SK-N-SH treated with all-trans-retinoic acid at 6 μM for 48 hours (cell line): Measurements from ENCODE around the gene ROCK1.
"Not testable (repeated sequence)": the region's sequence is repeated elsewhere in the genome, so short reads cannot be mapped to it uniquely, and the experiment has no call there.

Experiments
- BACH2 ChIP-seq: fragments of 250-450 bp; sonication (Bioruptor Pico); IDR thresholded peaks from 2 replicates; pipeline ENCODE4 v1.9.0; 2021; ENCODE audit warnings: mild to moderate bottlenecking, borderline replicate concordance
- CSDC2 ChIP-seq: fragments of 250-450 bp; sonication (Bioruptor Pico); IDR thresholded peaks from 2 replicates; pipeline ENCODE4 v1.5.0; 2020; ENCODE audit warnings: mild to moderate bottlenecking, moderate library complexity
- GLIS3 ChIP-seq: fragments of 250-450 bp; sonication (Bioruptor Pico); IDR thresholded peaks from 2 replicates; pipeline ENCODE4 v1.5.0; 2020; ENCODE audit warnings: mild to moderate bottlenecking, moderate library complexity
- OSR1 ChIP-seq: fragments of 250-450 bp; sonication (Bioruptor Pico); IDR thresholded peaks from 2 replicates; pipeline ENCODE4 v1.8.0; 2022; ENCODE audit warnings: moderate library complexity, mild to moderate bottlenecking, inconsistent platforms
- PPARA ChIP-seq: fragments of 250-450 bp; sonication (Bioruptor Pico); IDR thresholded peaks from 2 replicates; pipeline ENCODE4 v1.5.0; 2020; ENCODE audit warnings: mild to moderate bottlenecking, borderline replicate concordance
- TCF4 ChIP-seq: fragments of 250-450 bp; sonication (Bioruptor Pico); IDR thresholded peaks from 2 replicates; pipeline ENCODE4 v1.8.0; 2021; ENCODE audit warnings: mild to moderate bottlenecking, moderate library complexity, borderline replicate concordance
- ZC3H10 ChIP-seq: fragments of 250-450 bp; sonication (Bioruptor Pico); IDR thresholded peaks from 2 replicates; pipeline ENCODE4 v1.5.1; 2021; ENCODE audit warnings: mild to moderate bottlenecking, moderate library complexity
- ZFP3 ChIP-seq: fragments of 250-450 bp; sonication (Bioruptor Pico); IDR thresholded peaks from 2 replicates; pipeline ENCODE4 v1.5.0; 2020; ENCODE audit warnings: mild to moderate bottlenecking, moderate library complexity
- ZFP30 ChIP-seq: fragments of 450-650 bp; formaldehyde crosslinking; IDR thresholded peaks from 2 replicates; pipeline ENCODE4 v1.5.0; 2022; ENCODE audit warnings: mild to moderate bottlenecking, moderate library complexity
- ZNF565 ChIP-seq: fragments of 450-650 bp; formaldehyde crosslinking; conservative IDR thresholded peaks from 2 replicates; pipeline ENCODE4 v1.5.0; 2020; ENCODE audit warnings: low read depth, mild to moderate bottlenecking, moderate library complexity
- ZNF70 ChIP-seq: fragments of 450-650 bp; formaldehyde crosslinking; IDR thresholded peaks from 2 replicates; pipeline ENCODE4 v1.5.0; 2020; ENCODE audit warnings: mild to moderate bottlenecking, moderate library complexity
- ZNF8 ChIP-seq: fragments of 450-650 bp; formaldehyde crosslinking; IDR thresholded peaks from 2 replicates; pipeline ENCODE4 v1.5.0; 2020; ENCODE audit warnings: mild to moderate bottlenecking, moderate library complexity
- TF ChIP-seq, protein P1 (sequence below): fragments of 250-450 bp; sonication (Bioruptor Pico); IDR thresholded peaks from 2 replicates; pipeline ENCODE4 v1.8.0; 2020; ENCODE audit warnings: mild to moderate bottlenecking, moderate library complexity, borderline replicate concordance
- TF ChIP-seq, protein P2 (sequence below): fragments of 250-450 bp; sonication (Bioruptor Pico); IDR thresholded peaks from 2 replicates; pipeline ENCODE4 v1.5.1; 2020; ENCODE audit warnings: low read depth, mild to moderate bottlenecking, moderate library complexity

DNA sequence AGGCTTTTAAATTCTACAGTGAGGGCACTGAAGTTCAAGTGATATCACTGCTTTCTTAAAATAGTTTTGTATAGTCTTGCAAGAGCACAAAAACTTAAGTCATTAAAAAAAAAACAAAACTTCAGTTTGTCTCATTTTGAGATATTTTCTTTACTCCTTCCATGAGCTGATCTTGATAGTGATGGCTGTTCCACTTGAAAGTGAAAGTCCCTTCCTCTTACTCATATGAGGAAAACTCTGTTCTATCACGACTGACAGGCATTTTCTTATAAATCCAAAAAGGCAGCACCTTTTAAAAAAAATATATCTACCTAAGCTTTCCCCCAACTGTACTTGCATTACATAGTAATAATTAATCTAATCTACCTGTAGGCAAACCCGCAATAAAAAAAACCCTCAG lies 160.8 kb downstream of the ROCK1 start:
- TF ChIP-seq GLIS3 (CRISPR knock-in tag); ZNF8 (CRISPR knock-in tag); CSDC2 (CRISPR knock-in tag); BACH2; OSR1 (CRISPR knock-in tag); TCF4 (CRISPR knock-in tag); PPARA (CRISPR knock-in tag); ZC3H10 (CRISPR knock-in tag); ZFP3 (CRISPR knock-in tag); ZNF70 (CRISPR knock-in tag); ZNF565; ZFP30 (CRISPR knock-in tag): not testable (repeated sequence)
- TF ChIP-seq, protein P1, sequence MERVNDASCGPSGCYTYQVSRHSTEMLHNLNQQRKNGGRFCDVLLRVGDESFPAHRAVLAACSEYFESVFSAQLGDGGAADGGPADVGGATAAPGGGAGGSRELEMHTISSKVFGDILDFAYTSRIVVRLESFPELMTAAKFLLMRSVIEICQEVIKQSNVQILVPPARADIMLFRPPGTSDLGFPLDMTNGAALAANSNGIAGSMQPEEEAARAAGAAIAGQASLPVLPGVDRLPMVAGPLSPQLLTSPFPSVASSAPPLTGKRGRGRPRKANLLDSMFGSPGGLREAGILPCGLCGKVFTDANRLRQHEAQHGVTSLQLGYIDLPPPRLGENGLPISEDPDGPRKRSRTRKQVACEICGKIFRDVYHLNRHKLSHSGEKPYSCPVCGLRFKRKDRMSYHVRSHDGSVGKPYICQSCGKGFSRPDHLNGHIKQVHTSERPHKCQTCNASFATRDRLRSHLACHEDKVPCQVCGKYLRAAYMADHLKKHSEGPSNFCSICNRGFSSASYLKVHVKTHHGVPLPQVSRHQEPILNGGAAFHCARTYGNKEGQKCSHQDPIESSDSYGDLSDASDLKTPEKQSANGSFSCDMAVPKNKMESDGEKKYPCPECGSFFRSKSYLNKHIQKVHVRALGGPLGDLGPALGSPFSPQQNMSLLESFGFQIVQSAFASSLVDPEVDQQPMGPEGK (CRISPR knock-in tag): not testable (repeated sequence)
- TF ChIP-seq, protein P2, sequence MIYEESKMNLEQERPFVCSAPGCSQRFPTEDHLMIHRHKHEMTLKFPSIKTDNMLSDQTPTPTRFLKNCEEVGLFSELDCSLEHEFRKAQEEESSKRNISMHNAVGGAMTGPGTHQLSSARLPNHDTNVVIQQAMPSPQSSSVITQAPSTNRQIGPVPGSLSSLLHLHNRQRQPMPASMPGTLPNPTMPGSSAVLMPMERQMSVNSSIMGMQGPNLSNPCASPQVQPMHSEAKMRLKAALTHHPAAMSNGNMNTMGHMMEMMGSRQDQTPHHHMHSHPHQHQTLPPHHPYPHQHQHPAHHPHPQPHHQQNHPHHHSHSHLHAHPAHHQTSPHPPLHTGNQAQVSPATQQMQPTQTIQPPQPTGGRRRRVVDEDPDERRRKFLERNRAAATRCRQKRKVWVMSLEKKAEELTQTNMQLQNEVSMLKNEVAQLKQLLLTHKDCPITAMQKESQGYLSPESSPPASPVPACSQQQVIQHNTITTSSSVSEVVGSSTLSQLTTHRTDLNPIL (CRISPR knock-in tag): not testable (repeated sequence)
